ENCODE results near the gene PPIP5K1.
"Not testable (repeated sequence)": the region's sequence is repeated elsewhere in the genome, so short reads cannot be mapped to it uniquely, and the experiment has no call there.

The PPIP5K1 gene

GRCh38 chr15:43589778-43590466, at the start of gene PPIP5K1:
Gene PPIP5K1, minus strand, starts transcription at chr15:43590208. Its CDS starts 5,704 bp downstream, at chr15:43584504.
- DNase-seq: not testable (repeated sequence)

- not testable (repeated sequence) for DNase-seq
These were observed 48.6 kb upstream of the PPIP5K1 start for GRCh38 chr15:43638464-43639204.

DNA sequence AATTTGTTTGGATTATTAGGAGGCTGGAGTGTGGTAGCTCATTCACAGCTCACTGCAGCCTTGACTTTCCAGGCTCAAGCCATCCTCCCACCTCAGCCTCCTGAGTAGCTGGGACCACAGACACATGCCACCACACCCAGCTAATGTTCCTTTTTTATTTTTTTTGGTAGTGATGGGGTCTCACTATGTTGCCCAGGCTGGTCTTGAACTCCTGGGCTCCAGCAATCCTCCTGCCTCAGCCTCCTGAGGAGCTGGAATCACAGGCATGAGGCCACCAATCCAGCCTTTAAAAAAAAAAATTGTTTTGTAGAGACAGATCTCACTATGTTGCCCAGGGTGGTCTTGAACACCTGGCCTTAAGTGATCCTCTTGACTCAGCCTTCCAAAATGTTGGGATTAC, 36.9 kb upstream of the PPIP5K1 start:
- DNase-seq: not testable (repeated sequence)

DNA sequence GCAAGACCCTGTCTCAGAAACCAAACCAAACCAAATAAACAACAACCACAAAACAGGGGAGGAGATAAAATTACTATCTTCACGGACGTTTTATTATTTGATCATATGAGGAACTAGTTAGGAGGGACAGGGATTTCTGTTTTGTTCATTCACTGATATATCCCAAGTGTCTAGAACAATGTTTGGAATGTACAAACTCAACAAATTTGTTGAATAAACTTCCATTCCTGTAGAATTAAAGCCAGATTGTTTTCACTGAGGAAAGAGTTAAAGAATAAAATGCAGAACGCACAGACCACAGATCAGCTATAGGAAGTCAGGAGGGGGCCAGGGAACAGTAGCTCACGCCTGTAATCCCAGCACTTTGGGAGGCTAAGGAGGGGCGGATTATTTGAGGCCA, 35.1 kb upstream of the PPIP5K1 start:
- no peak for DNase-seq

GRCh38 chr15:43622068-43622799, 32.2 kb upstream of the PPIP5K1 start:
- DNase-seq: not testable (repeated sequence)

- not testable (repeated sequence) for DNase-seq
These were observed 28.7 kb upstream of the PPIP5K1 start, which contains the start of gene STRC for GRCh38 chr15:43618700-43619099. Gene STRC, minus strand, starts transcription at chr15:43618800. Its CDS starts 78 bp downstream, at chr15:43618722.

DNA sequence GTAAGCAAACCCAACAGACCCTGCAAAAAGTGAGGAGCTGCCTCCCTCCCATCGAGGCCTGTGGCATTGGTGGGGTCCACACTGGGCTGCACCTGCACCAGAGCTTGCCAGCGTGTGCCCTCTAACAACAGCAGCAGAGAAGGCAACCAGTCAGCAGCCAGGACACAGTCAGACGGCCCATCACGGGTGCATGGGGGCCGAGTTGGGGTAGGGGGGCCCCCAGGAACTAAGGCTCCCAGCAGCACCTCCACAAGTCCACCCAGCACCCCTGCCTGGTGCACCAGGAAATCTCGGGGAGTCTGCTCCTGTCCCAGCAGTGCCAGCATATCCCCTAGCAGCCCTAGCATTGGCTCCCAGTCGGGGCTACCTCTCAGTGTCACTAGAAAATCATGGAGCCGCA, 27.7 kb upstream of the PPIP5K1 start:
- DNase-seq: not testable (repeated sequence)

- DNase-seq: not testable (repeated sequence)
These were observed 12.2 kb upstream of the PPIP5K1 start for GRCh38 chr15:43602233-43602632.

- DNase-seq: not testable (repeated sequence)
These were observed 10.2 kb upstream of the PPIP5K1 start for GRCh38 chr15:43600200-43600599.

DNA sequence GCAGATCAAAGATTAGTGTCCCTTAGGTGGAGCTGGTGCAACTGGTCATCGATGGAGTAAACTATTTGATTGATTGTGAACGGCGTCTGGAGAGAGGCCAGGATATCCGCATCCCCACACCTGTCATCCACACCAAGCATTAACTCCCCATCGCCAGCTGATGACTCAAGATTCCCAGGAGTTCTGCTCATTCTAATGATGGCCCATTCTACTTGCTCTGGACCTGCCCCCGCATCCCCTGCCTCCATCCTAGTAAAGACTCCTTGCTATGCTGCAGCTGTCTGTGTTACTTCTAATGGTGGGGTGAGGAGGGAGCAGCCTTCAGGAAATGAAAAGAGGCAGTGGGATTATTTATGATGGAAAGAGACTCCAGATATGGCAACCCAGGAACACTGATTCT, 9.1 kb upstream of the PPIP5K1 start:
- DNase-seq: not testable (repeated sequence)

- not testable (repeated sequence) for DNase-seq
These were observed 3.6 kb upstream of the PPIP5K1 start, which contains the start of gene CKMT1B for GRCh38 chr15:43593328-43594190. Gene CKMT1B, plus strand, starts transcription at chr15:43594027. Its CDS starts 192 bp downstream, at chr15:43594219.

- DNase-seq: not testable (repeated sequence)
These were observed 2.8 kb upstream of the PPIP5K1 start for GRCh38 chr15:43592841-43593240.

- not testable (repeated sequence) for DNase-seq
These were observed 15.4 kb downstream of the PPIP5K1 start for GRCh38 chr15:43574607-43575006.

DNA sequence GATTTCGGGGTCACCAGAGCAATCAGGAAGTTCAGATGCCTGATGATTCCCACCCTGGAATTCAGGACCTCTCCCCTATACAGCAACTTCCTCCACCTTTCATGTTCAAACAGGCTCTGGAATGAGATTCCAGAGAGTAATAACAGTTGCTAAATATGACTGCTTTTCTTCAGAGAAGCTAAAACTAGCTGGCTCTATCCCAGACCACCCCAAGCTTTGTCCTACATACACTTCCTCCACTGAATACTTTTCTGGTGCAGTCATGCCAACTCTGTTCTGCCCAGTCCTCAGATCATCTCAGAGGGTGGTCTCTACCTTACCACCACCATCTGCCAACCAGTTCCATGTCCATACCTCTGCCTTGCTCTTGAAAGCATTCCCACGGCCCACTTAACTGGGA, 23.4 kb downstream of the PPIP5K1 start:
- DNase-seq: not testable (repeated sequence)

DNA sequence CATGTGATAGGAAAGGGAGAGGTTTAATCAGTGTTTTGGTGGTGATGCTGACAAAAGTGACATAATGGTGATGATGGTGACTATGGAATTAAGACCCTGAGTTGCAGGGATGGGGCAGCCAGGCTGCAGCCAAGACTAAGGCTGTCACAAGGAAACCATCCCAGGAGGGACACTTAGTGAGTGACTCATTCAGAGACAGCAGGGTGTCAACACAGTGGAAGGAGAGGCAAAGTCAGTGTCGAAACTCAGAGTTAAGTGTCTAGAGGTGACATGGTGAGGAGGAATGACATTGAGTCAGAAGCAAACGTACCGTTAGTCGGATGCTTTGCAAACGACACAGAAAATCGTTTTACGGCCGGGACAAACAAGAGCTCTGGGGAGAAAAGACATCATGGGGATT, 26.2 kb downstream of the PPIP5K1 start:
- not testable (repeated sequence) for DNase-seq

DNA sequence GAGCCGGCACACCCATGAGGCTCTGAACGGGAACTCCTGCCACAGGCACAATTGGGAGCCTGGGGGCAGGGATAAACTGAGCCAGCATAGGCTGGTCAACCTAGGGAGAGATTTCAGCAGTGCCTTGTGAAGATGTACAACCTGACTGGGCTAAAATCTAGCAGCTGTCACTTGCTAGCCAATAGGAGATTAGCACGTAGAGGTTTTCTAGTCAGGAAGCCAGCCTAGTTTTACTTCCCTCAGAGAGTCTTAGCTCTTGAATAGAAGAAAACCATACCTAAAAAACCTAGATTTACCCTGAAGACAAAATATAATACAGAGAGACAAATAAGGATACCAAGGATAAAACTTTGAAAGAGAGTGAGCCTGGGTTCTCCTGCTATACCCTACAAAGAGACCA, 27.3 kb downstream of the PPIP5K1 start:
- not testable (repeated sequence) for DNase-seq

GRCh38 chr15:43552986-43553385, 37.0 kb downstream of the PPIP5K1 start:
- DNase-seq: no peak

DNA sequence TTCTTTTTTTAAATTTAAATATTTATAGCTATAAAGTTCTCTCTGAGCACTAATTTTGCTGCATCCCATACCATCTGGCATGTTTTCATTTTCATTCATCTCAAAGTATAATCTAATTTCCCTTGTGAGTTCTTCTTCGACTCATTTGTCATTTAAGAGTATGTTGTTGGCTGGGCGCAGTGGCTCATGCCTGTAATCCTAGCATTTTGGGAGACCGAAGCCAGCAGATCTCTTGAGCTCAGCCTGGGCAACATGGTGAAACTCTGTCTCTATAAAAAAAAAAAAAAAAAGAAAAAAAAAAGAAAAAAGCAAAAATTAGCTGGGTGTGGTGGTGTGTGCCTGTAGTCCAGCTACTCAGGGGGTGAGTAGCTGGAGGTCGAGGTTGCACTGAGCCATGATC, 37.8 kb downstream of the PPIP5K1 start:
- DNase-seq: no peak

GRCh38 chr15:43550527-43551363, 39.3 kb downstream of the PPIP5K1 start:
- no peak for DNase-seq

DNA sequence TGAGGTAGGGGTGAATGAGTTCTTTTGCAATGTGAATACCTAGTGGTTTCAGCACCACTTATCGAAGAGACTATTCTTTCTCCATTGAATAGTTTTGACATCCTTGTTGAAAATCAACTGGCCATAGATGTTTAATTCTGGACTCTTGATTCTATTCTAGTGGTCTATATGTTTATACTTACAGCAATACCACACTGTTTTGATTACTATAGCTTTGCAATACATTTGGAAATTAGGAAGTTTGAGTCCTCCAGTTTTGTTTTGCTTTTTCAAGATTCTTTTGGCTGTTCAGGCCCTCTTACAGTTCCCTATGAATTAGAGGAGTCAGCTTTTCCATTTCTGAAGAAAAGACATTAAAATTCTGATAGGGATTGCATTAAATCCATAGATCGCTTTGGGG, 42.5 kb downstream of the PPIP5K1 start:
- no peak for DNase-seq

DNA sequence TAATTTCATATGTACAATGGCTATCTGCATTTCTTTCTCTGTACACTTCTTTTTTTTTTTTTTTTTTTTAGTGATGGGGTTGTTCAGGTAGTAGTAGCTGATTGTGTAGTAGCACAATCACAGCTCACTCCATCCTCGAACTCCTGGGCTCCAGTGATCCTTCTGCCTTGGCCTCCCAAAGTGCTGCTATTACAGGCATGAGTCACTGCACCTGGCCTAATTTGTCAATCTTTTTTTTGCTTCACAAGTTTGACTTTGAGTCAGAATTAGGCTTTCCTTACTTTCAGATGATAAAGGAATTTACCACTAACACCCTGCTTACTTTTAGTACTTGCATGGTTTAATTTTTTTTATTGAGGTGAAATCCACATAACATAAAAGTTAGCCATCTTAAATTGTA, 44.6 kb downstream of the PPIP5K1 start:
- DNase-seq: no peak

Data from GOT3 (cell line).